Measurements from ENCODE around the gene APCS. TPM values are rescaled to one million over a fixed set of nuclear protein-coding genes. Genes with fewer than 3 reads are reported as not detected.
A peak's percentile ranks its signal among the peaks of the same experiment; 100 is the strongest.

The APCS gene
- total RNA-seq, 1 experiment from 2014 or later = not detected

DNA sequence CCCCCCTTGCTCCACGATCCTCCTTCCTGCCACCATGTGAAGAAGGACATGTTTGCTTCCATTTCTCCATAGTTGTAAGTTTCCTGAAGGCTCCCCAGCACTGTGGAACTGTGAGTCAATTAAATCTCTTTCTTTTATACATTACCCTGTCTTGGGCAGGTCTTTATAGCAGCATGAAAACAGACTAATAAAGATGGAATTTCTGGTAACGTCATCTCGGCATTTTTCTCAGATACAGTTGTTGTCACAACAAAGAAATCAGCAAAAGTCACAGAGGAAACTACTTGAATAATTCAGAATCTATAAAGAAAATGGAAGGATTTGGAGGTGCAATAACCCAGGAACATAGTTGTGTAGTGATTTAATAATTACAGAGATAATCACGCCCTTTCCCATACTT is 4.4 kb downstream of the APCS start:
- no peaks in the 10 kb centered on the region for H3K27me3 ChIP-seq (ENCODE audit: insufficient read depth, low read depth)
- H3K9me2 ChIP-seq (ENCODE audit: insufficient read depth) = no peaks in the 10 kb centered on the region
- no peak for DNase-seq
- no peak overlapping the region for H3K4me2 ChIP-seq
- intact Hi-C loops (cut with micrococcal nuclease; ENCODE audit: unreplicated experiment) = no loop called here
- no peaks in the 10 kb centered on the region; the same call in 1 of the 2 replicates for H3K9me3 ChIP-seq (ENCODE audit: insufficient read depth, low read depth)
- CTCF ChIA-PET = no interaction called here
- no TSS peak for BruUV-seq (replicated peaks)
- H4K20me1 ChIP-seq (ENCODE audit: insufficient read depth) = no peaks in the 10 kb centered on the region
- no peaks in the 10 kb centered on the region for H3K36me3 ChIP-seq (ENCODE audit: low read depth)
- H3F3A ChIP-seq (ENCODE audit: insufficient read depth, low read depth) = no peaks in the 10 kb centered on the region
- no peaks in the 10 kb centered on the region for H3K4me1 ChIP-seq (replicated peaks; ENCODE audit: insufficient read depth)
- no peak overlapping the region for H3K27ac ChIP-seq
- POLR2A ChIA-PET (ENCODE audit: unreplicated experiment) = no interaction called here
- no peaks in the 10 kb centered on the region for H3K79me2 ChIP-seq (ENCODE audit: low read depth)
- no peak overlapping the region for H2AFZ ChIP-seq
- H3K4me3 ChIP-seq = no peak overlapping the region
- TF ChIP-seq, protein P1, sequence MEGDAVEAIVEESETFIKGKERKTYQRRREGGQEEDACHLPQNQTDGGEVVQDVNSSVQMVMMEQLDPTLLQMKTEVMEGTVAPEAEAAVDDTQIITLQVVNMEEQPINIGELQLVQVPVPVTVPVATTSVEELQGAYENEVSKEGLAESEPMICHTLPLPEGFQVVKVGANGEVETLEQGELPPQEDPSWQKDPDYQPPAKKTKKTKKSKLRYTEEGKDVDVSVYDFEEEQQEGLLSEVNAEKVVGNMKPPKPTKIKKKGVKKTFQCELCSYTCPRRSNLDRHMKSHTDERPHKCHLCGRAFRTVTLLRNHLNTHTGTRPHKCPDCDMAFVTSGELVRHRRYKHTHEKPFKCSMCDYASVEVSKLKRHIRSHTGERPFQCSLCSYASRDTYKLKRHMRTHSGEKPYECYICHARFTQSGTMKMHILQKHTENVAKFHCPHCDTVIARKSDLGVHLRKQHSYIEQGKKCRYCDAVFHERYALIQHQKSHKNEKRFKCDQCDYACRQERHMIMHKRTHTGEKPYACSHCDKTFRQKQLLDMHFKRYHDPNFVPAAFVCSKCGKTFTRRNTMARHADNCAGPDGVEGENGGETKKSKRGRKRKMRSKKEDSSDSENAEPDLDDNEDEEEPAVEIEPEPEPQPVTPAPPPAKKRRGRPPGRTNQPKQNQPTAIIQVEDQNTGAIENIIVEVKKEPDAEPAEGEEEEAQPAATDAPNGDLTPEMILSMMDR (conservative IDR thresholded peaks at IDR 0.05) = no peak
- no peak for TF ChIP-seq EZH2 (IDR thresholded peaks at IDR 0.05; ENCODE audit: low read depth)

DNA sequence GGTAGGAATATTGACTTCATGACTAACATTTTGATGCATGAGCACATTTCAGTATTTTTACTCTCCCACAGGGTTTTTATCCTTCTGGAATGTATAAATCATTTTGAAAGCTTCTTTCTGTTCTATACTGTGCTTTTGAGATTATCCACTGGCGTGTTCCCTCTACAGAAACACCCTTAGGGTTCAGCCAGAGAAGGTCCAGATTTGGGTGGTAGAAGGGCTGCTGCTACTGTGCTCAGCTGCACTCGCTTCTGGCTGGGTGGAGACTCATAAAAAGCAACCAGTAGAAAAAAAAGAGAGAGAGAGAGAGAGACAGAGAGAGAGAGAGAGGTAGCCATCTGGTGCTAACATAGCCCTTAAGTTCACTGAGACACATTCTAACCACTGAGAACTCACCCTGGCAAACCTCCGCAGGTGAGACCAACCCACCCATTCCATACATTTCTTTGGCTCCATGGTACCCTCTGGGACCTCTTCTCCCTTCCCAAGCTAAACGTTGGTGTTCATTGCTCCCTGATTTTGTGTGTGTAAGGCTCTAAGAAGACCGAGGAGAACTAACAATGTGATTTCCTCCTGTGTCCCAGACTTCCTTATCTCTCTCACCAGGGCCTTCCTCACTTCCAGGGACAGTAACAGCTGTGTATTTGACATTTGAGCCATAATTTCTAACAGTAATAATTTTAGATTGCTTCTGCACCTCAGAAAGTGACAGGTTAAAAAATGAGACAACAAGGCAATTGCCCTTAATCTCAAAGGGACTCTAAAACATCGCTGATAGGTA is 7.2 kb downstream of the APCS start:
- Histone ChIP-seq H3K4me1 (replicated peaks; ENCODE audit: insufficient read depth) (peaks cover 5% of the 10 kb centered on the region), H3K4me3 (no peak overlapping the region), H4K20me1 (ENCODE audit: insufficient read depth) (no peaks in the 10 kb centered on the region), H3F3A (ENCODE audit: insufficient read depth, low read depth) (no peaks in the 10 kb centered on the region), H3K36me3 (ENCODE audit: low read depth) (no peaks in the 10 kb centered on the region), H3K9me2 (ENCODE audit: insufficient read depth) (no peaks in the 10 kb centered on the region), H3K4me2 (no peak overlapping the region), H3K79me2 (ENCODE audit: low read depth) (no peaks in the 10 kb centered on the region), H3K27ac (no peak overlapping the region), H3K9me3 (ENCODE audit: insufficient read depth, low read depth) (no peaks in the 10 kb centered on the region; the same call in 1 of the 2 replicates), H3K27me3 (ENCODE audit: insufficient read depth, low read depth) (no peaks in the 10 kb centered on the region), H2AFZ (no peak overlapping the region)
- no TSS peak for BruUV-seq (replicated peaks)
- TF ChIP-seq EZH2 (IDR thresholded peaks at IDR 0.05; ENCODE audit: low read depth) = no peak
- TF ChIP-seq, protein P1 (conservative IDR thresholded peaks at IDR 0.05) = no peak
- intact Hi-C loops (cut with micrococcal nuclease; ENCODE audit: unreplicated experiment) = loop anchor here (5.0 kb wide), 1 partner anchor 297 kb away; no protein-coding TSS in a partner anchor
- ChIA-PET CTCF (no interaction called here), POLR2A (ENCODE audit: unreplicated experiment) (no interaction called here)
- no peak for DNase-seq

DNA sequence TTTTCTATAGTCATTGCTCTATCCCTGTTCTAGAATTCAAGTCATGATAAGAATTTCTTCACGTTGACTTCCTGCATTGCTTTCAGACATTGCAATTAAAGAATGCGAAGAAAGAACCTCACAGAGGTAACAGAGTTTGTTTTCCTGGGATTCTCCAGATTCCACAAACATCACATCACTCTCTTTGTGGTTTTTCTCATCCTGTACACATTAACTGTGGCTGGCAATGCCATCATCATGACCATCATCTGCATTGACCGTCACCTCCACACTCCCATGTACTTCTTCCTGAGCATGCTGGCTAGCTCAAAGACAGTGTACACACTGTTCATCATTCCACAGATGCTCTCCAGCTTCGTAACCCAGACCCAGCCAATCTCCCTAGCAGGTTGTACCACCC is 10.6 kb downstream of the APCS start:
- Histone ChIP-seq H3K27ac (no peak overlapping the region), H3K4me3 (no peak overlapping the region), H3K27me3 (ENCODE audit: insufficient read depth, low read depth) (no peaks in the 10 kb centered on the region), H3K79me2 (ENCODE audit: low read depth) (no peaks in the 10 kb centered on the region), H4K20me1 (ENCODE audit: insufficient read depth) (no peaks in the 10 kb centered on the region), H3K36me3 (ENCODE audit: low read depth) (no peaks in the 10 kb centered on the region), H3K9me2 (ENCODE audit: insufficient read depth) (no peaks in the 10 kb centered on the region), H2AFZ (no peak overlapping the region), H3K9me3 (ENCODE audit: insufficient read depth, low read depth) (0 out of 2 replicates have a peak, but pooled peaks cover 5% of the 10 kb centered on the region), H3K4me2 (no peak overlapping the region), H3K4me1 (replicated peaks; ENCODE audit: insufficient read depth) (peaks cover 5% of the 10 kb centered on the region), H3F3A (ENCODE audit: insufficient read depth, low read depth) (no peaks in the 10 kb centered on the region)
- no TSS peak for BruUV-seq (replicated peaks)
- TF ChIP-seq, protein P1 (conservative IDR thresholded peaks at IDR 0.05) = no peak
- no peak for TF ChIP-seq EZH2 (IDR thresholded peaks at IDR 0.05; ENCODE audit: low read depth)
- POLR2A ChIA-PET (ENCODE audit: unreplicated experiment) = interaction anchor here (0.6 kb wide), 1 partner anchor 262 kb away, joined by 3 read pairs; no protein-coding TSS in a partner anchor
- DNase-seq = peak; percentile 71 to 75
- intact Hi-C loops (cut with micrococcal nuclease; ENCODE audit: unreplicated experiment) = loop anchor here (5.0 kb wide), 1 partner anchor 294 kb away; no protein-coding TSS in a partner anchor
- CTCF ChIA-PET = interaction anchor here (0.5 kb wide), 1 partner anchor 357 kb away, joined by 5 read pairs; no protein-coding TSS in a partner anchor

Data from PC-9 (cell line).